SK-N-SH treated with all-trans-retinoic acid at 6 μM for 48 hours (cell line): ENCODE measurements around the gene MORC4.

Experiments used
- ATAC-seq: fragments of 200-7000 bp; cut with Tn5 transposase; 3 replicates; pipeline ENCODE4 v1.9.1; 2020; ENCODE audit warnings: mild to moderate bottlenecking, moderate library complexity
- ARNTL ChIP-seq: fragments of 450-650 bp; formaldehyde crosslinking; IDR thresholded peaks from 2 replicates; pipeline ENCODE4 v1.5.0; 2020; ENCODE audit warnings: low read depth, mild to moderate bottlenecking, moderate library complexity, borderline replicate concordance
- BACH2 ChIP-seq: fragments of 250-450 bp; sonication (Bioruptor Pico); IDR thresholded peaks from 2 replicates; pipeline ENCODE4 v1.9.0; 2021; ENCODE audit warnings: mild to moderate bottlenecking, borderline replicate concordance
- CSDC2 ChIP-seq: fragments of 250-450 bp; sonication (Bioruptor Pico); IDR thresholded peaks from 2 replicates; pipeline ENCODE4 v1.5.0; 2020; ENCODE audit warnings: mild to moderate bottlenecking, moderate library complexity
- ESRRG ChIP-seq: fragments of 250-450 bp; sonication (Bioruptor Pico); IDR thresholded peaks from 2 replicates; pipeline ENCODE4 v1.6.1; 2021; ENCODE audit warnings: mild to moderate bottlenecking
- GLIS3 ChIP-seq: fragments of 250-450 bp; sonication (Bioruptor Pico); IDR thresholded peaks from 2 replicates; pipeline ENCODE4 v1.5.0; 2020; ENCODE audit warnings: mild to moderate bottlenecking, moderate library complexity
- ISL1 ChIP-seq: fragments of 250-450 bp; sonication (Bioruptor Pico); IDR thresholded peaks from 2 replicates; pipeline ENCODE4 v2.1.2; 2022; ENCODE audit warnings: mild to moderate bottlenecking, moderate library complexity
- OSR1 ChIP-seq: fragments of 250-450 bp; sonication (Bioruptor Pico); IDR thresholded peaks from 2 replicates; pipeline ENCODE4 v1.8.0; 2022; ENCODE audit warnings: moderate library complexity, mild to moderate bottlenecking, inconsistent platforms
- PPARA ChIP-seq: fragments of 250-450 bp; sonication (Bioruptor Pico); IDR thresholded peaks from 2 replicates; pipeline ENCODE4 v1.5.0; 2020; ENCODE audit warnings: mild to moderate bottlenecking, borderline replicate concordance
- RARB ChIP-seq: fragments of 250-450 bp; sonication (Bioruptor Pico); IDR thresholded peaks from 2 replicates; pipeline ENCODE4 v1.8.0; 2021; ENCODE audit warnings: mild to moderate bottlenecking, moderate library complexity
- SNAI2 ChIP-seq: fragments of 250-450 bp; sonication (Bioruptor Pico); IDR thresholded peaks from 2 replicates; pipeline ENCODE4 v1.5.0; 2020; ENCODE audit warnings: mild to moderate bottlenecking, moderate library complexity
- TCF4 ChIP-seq: fragments of 250-450 bp; sonication (Bioruptor Pico); IDR thresholded peaks from 2 replicates; pipeline ENCODE4 v1.8.0; 2021; ENCODE audit warnings: mild to moderate bottlenecking, moderate library complexity, borderline replicate concordance
- TOX ChIP-seq: fragments of 250-450 bp; sonication (Bioruptor Pico); IDR thresholded peaks from 2 replicates; pipeline ENCODE4 v1.8.0; 2021; ENCODE audit warnings: mild to moderate bottlenecking, moderate library complexity, borderline replicate concordance
- ZC3H10 ChIP-seq: fragments of 250-450 bp; sonication (Bioruptor Pico); IDR thresholded peaks from 2 replicates; pipeline ENCODE4 v1.5.1; 2021; ENCODE audit warnings: mild to moderate bottlenecking, moderate library complexity
- ZFP3 ChIP-seq: fragments of 250-450 bp; sonication (Bioruptor Pico); IDR thresholded peaks from 2 replicates; pipeline ENCODE4 v1.5.0; 2020; ENCODE audit warnings: mild to moderate bottlenecking, moderate library complexity
- ZFP30 ChIP-seq: fragments of 450-650 bp; formaldehyde crosslinking; IDR thresholded peaks from 2 replicates; pipeline ENCODE4 v1.5.0; 2022; ENCODE audit warnings: mild to moderate bottlenecking, moderate library complexity
- ZNF565 ChIP-seq: fragments of 450-650 bp; formaldehyde crosslinking; conservative IDR thresholded peaks from 2 replicates; pipeline ENCODE4 v1.5.0; 2020; ENCODE audit warnings: low read depth, mild to moderate bottlenecking, moderate library complexity
- ZNF70 ChIP-seq: fragments of 450-650 bp; formaldehyde crosslinking; IDR thresholded peaks from 2 replicates; pipeline ENCODE4 v1.5.0; 2020; ENCODE audit warnings: mild to moderate bottlenecking, moderate library complexity
- ZNF8 ChIP-seq: fragments of 450-650 bp; formaldehyde crosslinking; IDR thresholded peaks from 2 replicates; pipeline ENCODE4 v1.5.0; 2020; ENCODE audit warnings: mild to moderate bottlenecking, moderate library complexity
- TF ChIP-seq, protein P1 (sequence below): fragments of 250-450 bp; sonication (Bioruptor Pico); IDR thresholded peaks from 2 replicates; pipeline ENCODE4 v1.5.1; 2020; ENCODE audit warnings: low read depth, mild to moderate bottlenecking, moderate library complexity
- TF ChIP-seq, protein P2 (sequence below): fragments of 250-450 bp; sonication (Bioruptor Pico); IDR thresholded peaks from 2 replicates; pipeline ENCODE4 v1.8.0; 2021; ENCODE audit warnings: low read depth, mild to moderate bottlenecking, moderate library complexity, borderline replicate concordance
- TF ChIP-seq, protein P3 (sequence below): fragments of 250-450 bp; sonication (Bioruptor Pico); IDR thresholded peaks from 2 replicates; pipeline ENCODE4 v1.5.0; 2020; ENCODE audit warnings: mild to moderate bottlenecking, moderate library complexity
- TF ChIP-seq, protein P4 (sequence below): fragments of 250-450 bp; sonication (Bioruptor Pico); IDR thresholded peaks from 2 replicates; pipeline ENCODE4 v1.5.1; 2021; ENCODE audit warnings: mild to moderate bottlenecking, moderate library complexity

MORC4 gene

DNA sequence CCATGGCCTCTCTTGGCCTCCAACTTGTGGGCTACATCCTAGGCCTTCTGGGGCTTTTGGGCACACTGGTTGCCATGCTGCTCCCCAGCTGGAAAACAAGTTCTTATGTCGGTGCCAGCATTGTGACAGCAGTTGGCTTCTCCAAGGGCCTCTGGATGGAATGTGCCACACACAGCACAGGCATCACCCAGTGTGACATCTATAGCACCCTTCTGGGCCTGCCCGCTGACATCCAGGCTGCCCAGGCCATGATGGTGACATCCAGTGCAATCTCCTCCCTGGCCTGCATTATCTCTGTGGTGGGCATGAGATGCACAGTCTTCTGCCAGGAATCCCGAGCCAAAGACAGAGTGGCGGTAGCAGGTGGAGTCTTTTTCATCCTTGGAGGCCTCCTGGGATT is 71.8 kb downstream of the MORC4 start (continued):
- TF ChIP-seq GLIS3 (CRISPR knock-in tag): no peak
- no peak for TF ChIP-seq ZFP3 (CRISPR knock-in tag)
- TF ChIP-seq, protein P1, sequence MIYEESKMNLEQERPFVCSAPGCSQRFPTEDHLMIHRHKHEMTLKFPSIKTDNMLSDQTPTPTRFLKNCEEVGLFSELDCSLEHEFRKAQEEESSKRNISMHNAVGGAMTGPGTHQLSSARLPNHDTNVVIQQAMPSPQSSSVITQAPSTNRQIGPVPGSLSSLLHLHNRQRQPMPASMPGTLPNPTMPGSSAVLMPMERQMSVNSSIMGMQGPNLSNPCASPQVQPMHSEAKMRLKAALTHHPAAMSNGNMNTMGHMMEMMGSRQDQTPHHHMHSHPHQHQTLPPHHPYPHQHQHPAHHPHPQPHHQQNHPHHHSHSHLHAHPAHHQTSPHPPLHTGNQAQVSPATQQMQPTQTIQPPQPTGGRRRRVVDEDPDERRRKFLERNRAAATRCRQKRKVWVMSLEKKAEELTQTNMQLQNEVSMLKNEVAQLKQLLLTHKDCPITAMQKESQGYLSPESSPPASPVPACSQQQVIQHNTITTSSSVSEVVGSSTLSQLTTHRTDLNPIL: no peak
- TF ChIP-seq ZNF8 (CRISPR knock-in tag): no peak
- TF ChIP-seq ZC3H10 (CRISPR knock-in tag): no peak
- no peak for TF ChIP-seq ARNTL
- TF ChIP-seq BACH2 (CRISPR knock-in tag): no peak

- ATAC-seq: no peak
- no peak for TF ChIP-seq ISL1 (CRISPR knock-in tag)
- TF ChIP-seq ZNF565: no peak
- no peak for TF ChIP-seq ZFP3 (CRISPR knock-in tag)
- no peak for TF ChIP-seq ZNF8 (CRISPR knock-in tag)
- TF ChIP-seq ESRRG (CRISPR knock-in tag): no peak
- no peak for TF ChIP-seq ZFP30 (CRISPR knock-in tag)
- no peak for TF ChIP-seq TCF4 (CRISPR knock-in tag)
- no peak for TF ChIP-seq PPARA (CRISPR knock-in tag)
Measured at GRCh38 chrX:106927700-106928099, 72.3 kb downstream of the MORC4 start.

- no peak for ATAC-seq
Measured at GRCh38 chrX:106927023-106927422, 73.0 kb downstream of the MORC4 start.

More at GRCh38 chrX:106927023-106927422, 73.0 kb downstream of the MORC4 start:
- TF ChIP-seq OSR1 (CRISPR knock-in tag): no peak
- TF ChIP-seq ZFP30 (CRISPR knock-in tag): no peak
- no peak for TF ChIP-seq GLIS3 (CRISPR knock-in tag)
- no peak for TF ChIP-seq ZNF8 (CRISPR knock-in tag)
- TF ChIP-seq PPARA (CRISPR knock-in tag): no peak
- no peak for TF ChIP-seq SNAI2 (CRISPR knock-in tag)
- no peak for TF ChIP-seq TOX (CRISPR knock-in tag)
- TF ChIP-seq ZNF70 (CRISPR knock-in tag): no peak
- TF ChIP-seq ESRRG (CRISPR knock-in tag): no peak
- TF ChIP-seq, protein P2, sequence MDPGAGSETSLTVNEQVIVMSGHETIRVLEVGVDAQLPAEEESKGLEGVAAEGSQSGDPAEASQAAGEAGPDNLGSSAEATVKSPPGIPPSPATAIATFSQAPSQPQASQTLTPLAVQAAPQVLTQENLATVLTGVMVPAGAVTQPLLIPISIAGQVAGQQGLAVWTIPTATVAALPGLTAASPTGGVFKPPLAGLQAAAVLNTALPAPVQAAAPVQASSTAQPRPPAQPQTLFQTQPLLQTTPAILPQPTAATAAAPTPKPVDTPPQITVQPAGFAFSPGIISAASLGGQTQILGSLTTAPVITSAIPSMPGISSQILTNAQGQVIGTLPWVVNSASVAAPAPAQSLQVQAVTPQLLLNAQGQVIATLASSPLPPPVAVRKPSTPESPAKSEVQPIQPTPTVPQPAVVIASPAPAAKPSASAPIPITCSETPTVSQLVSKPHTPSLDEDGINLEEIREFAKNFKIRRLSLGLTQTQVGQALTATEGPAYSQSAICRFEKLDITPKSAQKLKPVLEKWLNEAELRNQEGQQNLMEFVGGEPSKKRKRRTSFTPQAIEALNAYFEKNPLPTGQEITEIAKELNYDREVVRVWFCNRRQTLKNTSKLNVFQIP (CRISPR knock-in tag): no peak
- TF ChIP-seq ZC3H10 (CRISPR knock-in tag): no peak
- TF ChIP-seq ISL1 (CRISPR knock-in tag): no peak
- no peak for TF ChIP-seq RARB (CRISPR knock-in tag)
- TF ChIP-seq CSDC2 (CRISPR knock-in tag): no peak
- TF ChIP-seq, protein P1: no peak
- TF ChIP-seq, protein P3, sequence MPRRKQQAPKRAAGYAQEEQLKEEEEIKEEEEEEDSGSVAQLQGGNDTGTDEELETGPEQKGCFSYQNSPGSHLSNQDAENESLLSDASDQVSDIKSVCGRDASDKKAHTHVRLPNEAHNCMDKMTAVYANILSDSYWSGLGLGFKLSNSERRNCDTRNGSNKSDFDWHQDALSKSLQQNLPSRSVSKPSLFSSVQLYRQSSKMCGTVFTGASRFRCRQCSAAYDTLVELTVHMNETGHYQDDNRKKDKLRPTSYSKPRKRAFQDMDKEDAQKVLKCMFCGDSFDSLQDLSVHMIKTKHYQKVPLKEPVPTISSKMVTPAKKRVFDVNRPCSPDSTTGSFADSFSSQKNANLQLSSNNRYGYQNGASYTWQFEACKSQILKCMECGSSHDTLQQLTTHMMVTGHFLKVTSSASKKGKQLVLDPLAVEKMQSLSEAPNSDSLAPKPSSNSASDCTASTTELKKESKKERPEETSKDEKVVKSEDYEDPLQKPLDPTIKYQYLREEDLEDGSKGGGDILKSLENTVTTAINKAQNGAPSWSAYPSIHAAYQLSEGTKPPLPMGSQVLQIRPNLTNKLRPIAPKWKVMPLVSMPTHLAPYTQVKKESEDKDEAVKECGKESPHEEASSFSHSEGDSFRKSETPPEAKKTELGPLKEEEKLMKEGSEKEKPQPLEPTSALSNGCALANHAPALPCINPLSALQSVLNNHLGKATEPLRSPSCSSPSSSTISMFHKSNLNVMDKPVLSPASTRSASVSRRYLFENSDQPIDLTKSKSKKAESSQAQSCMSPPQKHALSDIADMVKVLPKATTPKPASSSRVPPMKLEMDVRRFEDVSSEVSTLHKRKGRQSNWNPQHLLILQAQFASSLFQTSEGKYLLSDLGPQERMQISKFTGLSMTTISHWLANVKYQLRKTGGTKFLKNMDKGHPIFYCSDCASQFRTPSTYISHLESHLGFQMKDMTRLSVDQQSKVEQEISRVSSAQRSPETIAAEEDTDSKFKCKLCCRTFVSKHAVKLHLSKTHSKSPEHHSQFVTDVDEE: no peak
- TF ChIP-seq, protein P4, sequence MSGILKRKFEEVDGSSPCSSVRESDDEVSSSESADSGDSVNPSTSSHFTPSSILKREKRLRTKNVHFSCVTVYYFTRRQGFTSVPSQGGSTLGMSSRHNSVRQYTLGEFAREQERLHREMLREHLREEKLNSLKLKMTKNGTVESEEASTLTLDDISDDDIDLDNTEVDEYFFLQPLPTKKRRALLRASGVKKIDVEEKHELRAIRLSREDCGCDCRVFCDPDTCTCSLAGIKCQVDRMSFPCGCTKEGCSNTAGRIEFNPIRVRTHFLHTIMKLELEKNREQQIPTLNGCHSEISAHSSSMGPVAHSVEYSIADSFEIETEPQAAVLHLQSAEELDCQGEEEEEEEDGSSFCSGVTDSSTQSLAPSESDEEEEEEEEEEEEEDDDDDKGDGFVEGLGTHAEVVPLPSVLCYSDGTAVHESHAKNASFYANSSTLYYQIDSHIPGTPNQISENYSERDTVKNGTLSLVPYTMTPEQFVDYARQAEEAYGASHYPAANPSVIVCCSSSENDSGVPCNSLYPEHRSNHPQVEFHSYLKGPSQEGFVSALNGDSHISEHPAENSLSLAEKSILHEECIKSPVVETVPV (CRISPR knock-in tag): no peak
- no peak for TF ChIP-seq ZNF565
